Stomach smooth muscle (tissue), 2 donors: ENCODE data around the gene DENND4B.
A peak's percentile ranks its signal among the peaks of the same experiment; 100 is the strongest.

Experiments used
- H3K27ac ChIP-seq: one replicate; pipeline ENCODE4 v1.7.0; 2013; ENCODE audit warnings: mild to moderate bottlenecking, low read length, inconsistent platforms
- H3K27me3 ChIP-seq, 2 donors: one replicate each; pipeline ENCODE4 v1.7.0; 2013; ENCODE audit warnings: low read length in 2 of 2; ENCODE audit not compliant: insufficient read depth in 2 of 2, control insufficient read depth in 1 of 2
- H3K36me3 ChIP-seq, 2 donors: one replicate each; pipeline ENCODE4 v1.7.0; 2013; ENCODE audit warnings: low read length in 2 of 2; ENCODE audit not compliant: control insufficient read depth in 2 of 2, insufficient read depth in 2 of 2
- H3K4me1 ChIP-seq: one replicate; pipeline ENCODE4 v1.7.0; 2013; ENCODE audit warnings: low read length; ENCODE audit not compliant: control insufficient read depth, insufficient read depth
- H3K4me3 ChIP-seq, 2 donors: one replicate each; pipeline ENCODE4 v1.7.0; 2013; ENCODE audit warnings: low read length in 2 of 2
- H3K9ac ChIP-seq, 2 donors: one replicate each; pipeline ENCODE4 v1.7.0; 2013; ENCODE audit warnings: low read length in 2 of 2, mild to moderate bottlenecking in 1 of 2
- H3K9me3 ChIP-seq, 2 donors: one replicate each; pipeline ENCODE4 v1.7.0; 2013; ENCODE audit warnings: low read length in 2 of 2; ENCODE audit not compliant: control insufficient read depth in 2 of 2
- donor health status: healthy.
- donor health status: Pancreatic carcinoma.

Gene DENND4B

DNA sequence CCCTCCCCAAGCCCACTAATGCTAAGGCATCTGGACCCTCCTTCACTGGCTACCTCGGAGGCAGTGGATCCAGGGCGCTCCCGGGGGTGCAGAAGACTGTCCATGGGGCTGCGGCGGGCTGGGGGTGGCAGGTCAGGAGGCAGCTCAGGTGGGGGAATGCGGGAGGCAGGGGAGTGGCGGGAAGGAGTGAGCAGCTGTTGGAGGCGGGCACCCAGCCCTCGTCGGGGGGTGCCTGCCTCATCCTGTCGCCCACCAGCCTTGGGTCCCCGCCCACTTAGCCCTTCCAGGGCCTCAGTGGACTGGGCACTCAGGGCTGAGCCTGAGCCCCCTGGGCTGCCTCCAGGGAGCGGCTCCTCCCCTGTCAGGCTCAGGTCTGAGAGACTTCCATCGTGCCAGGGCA lies 13.1 kb downstream of the DENND4B start:
- H3K4me3 ChIP-seq: no peak overlapping the region
- H3K4me1 ChIP-seq: peaks cover 3% of the 10 kb centered on the region
- H3K9ac ChIP-seq: no peak overlapping the region
- H3K36me3 ChIP-seq: peaks cover 44 to 63% of the 10 kb centered on the region in 2 donors
- no peaks in the 10 kb centered on the region for H3K9me3 ChIP-seq
- H3K27ac ChIP-seq: no peak overlapping the region
- no peaks in the 10 kb centered on the region for H3K27me3 ChIP-seq

DNA sequence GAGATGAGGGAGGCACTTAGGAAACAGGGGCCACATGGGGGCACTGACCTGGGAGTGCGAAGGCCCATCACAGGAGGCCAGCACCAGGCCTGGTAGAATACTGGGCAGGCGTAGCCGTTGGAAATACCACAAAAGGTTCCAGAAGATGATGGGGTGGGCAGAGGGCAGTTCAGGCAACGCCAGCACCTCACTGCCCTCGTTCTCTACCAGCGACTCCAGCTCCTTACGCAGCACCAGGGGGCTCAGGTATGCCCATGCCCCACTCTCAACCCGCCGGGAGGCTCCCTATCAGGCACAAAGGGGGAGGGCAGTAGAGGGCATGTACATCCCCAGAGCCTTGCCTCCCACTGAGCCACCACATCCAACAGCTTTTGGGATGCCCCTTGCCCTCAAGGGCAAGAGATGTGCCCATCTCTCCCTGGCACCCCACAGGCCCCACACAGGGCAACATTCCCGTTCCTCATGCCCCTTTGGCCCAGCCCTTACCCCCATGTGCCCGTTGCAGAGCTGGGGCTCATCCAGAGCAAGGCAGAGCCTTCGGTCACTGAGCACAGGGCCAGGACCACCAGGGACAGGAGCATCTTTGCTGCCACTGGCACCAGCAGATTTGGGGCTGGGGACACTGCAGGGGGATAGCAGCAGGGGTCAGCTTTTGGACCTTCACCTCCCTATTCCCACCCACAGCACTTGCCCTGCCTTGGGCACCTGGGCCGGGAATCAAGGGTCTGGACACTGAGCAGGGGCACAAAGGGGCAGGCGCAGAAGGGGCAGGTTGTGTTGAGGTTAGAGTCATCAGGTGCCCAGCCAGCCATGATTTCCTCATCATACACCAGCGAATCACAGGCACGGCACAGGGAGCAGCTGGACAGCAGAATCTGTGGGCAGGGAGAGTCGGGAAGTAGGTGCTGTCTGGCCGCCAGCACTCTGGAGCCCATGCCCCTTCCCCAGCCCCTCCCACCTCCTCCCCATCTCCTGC lies 14.1 kb downstream of the DENND4B start:
- no peak overlapping the region for H3K9ac ChIP-seq
- no peaks in the 10 kb centered on the region for H3K9me3 ChIP-seq
- H3K27ac ChIP-seq: no peak overlapping the region
- H3K4me1 ChIP-seq: peaks cover 3% of the 10 kb centered on the region
- no peaks in the 10 kb centered on the region for H3K27me3 ChIP-seq
- no peak overlapping the region for H3K4me3 ChIP-seq
- peaks cover 41 to 58% of the 10 kb centered on the region in 2 donors for H3K36me3 ChIP-seq

DNA sequence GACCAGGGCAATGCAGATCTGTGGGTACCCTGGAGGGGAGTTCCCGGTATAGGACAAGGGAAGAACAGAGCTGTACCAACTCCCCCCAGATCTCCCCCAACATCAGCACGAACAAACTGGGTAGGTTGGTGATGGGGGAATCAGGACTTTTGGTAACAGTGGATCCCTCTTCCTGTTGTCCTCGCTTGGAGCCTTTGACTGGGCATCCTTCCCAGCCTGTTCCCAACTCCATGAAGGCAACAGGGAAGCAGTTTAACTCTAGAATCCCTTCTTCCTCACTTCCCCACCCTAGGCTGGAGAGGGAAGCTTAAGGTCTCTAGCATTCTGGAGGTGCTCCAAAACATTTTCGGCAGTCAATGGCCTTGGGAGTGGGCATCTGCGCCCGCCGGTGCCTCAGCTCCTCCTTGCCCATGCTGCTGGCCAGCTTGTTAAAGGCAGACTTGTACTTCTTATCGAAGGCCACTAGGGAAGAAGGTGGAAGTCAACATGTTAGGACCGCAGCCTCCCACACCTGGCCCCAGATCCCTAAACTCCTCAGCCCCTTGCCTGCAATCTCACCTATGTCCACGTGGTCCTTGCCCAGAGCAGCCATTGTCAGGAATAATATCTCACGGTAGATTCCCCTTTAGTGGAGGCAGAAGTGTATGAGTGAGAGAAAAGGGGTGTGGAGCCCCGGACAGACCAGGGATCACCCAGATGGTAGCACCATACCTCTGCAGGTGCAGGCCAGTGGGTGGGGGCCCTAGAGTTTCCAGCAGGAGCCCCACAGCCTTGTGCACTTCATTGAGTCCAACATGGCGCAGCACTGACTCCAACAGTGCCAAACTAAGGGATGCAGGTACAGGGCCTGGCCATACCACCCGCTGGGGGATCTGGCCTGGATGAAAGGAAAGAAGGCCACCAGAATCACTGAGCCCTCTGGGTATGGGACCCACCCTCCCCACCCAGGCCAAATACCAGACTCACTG lies 16.3 kb downstream of the DENND4B start:
- no peak overlapping the region for H3K9ac ChIP-seq
- H3K36me3 ChIP-seq: peaks cover 26 to 39% of the 10 kb centered on the region in 2 donors
- H3K27ac ChIP-seq: no peak overlapping the region
- no peaks in the 10 kb centered on the region for H3K27me3 ChIP-seq
- no peaks in the 10 kb centered on the region for H3K9me3 ChIP-seq
- no peak overlapping the region for H3K4me3 ChIP-seq
- H3K4me1 ChIP-seq: peaks cover 3% of the 10 kb centered on the region

DNA sequence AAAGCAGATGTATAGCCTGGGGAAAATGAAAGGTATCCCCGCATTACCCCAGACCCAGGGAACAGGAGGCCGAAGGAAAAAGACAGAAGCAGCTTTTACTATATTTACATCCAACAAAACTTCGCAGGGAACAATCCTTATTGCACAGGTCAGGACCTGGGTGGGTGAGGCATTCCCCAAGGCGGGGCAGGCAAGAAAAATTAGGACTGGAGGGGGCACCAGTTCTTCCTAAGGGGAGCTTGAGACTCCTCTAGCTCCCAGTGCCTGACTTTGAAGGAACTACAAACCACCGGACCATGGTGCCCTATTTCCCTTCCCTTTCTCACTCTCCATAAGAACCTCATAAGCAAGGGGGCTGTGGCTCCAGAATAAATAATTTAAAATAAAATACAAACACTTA lies 17.1 kb downstream of the DENND4B start:
- Histone ChIP-seq H3K9me3 (no peaks in the 10 kb centered on the region), H3K36me3 (peaks cover 24 to 33% of the 10 kb centered on the region in 2 donors), H3K27me3 (no peaks in the 10 kb centered on the region), H3K4me1 (peaks cover 3% of the 10 kb centered on the region), H3K9ac (no peak overlapping the region), H3K27ac (no peak overlapping the region), H3K4me3 (no peak overlapping the region)

DNA sequence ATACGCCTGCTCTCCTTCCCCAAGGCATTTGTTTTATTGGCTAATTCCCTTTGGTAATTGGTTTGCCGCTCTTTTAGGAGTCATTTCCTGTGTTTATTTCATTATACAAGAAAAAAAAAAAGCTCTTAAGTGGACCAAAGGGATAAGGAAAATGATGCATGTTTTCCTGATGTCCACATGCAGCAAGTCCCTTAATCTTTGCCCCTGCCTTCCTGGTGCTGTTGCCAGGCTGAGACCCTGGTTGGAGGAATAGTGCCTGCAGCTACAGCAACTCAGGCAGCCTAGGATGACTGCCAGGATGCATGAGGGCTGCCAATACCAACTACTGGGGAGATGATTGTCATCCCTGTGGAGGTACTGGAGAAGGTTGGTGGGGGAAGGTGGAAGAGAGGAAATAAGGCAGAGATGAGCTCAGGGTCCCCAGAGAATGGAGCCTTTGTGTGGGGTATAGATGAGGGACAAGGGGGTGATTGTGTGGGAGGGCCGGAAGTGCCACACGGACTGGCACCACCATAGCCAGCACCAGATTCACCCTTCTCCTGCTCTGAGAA lies 17.7 kb downstream of the DENND4B start:
- Histone ChIP-seq H3K27ac (no peak overlapping the region), H3K9ac (no peak overlapping the region), H3K36me3 (peaks cover 19 to 31% of the 10 kb centered on the region in 2 donors), H3K27me3 (no peaks in the 10 kb centered on the region), H3K4me3 (no peak overlapping the region), H3K4me1 (peaks cover 6% of the 10 kb centered on the region), H3K9me3 (no peaks in the 10 kb centered on the region)

DNA sequence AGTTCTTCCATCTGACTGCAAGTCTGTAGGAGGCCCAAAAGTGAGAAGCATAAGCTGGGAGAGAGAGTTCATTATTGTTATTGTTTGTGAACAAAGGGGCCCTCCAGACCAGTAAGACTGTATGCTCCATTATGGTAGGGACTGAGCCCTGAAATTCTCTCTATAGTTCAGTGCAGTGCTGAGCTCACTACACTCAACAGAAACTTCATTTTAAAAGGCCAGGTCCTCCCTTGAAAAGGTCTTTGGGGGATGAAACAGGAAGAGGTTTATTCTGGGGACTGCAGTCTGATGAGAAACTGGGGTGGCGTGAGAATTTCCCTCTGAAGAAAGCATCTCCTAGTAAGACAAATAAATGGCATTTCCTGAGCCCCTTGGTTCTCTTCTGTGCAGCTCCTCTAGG lies 18.3 kb downstream of the DENND4B start:
- H3K27me3 ChIP-seq: no peaks in the 10 kb centered on the region
- no peak overlapping the region for H3K27ac ChIP-seq
- no peak overlapping the region for H3K4me3 ChIP-seq
- no peak overlapping the region for H3K9ac ChIP-seq
- H3K36me3 ChIP-seq: peaks cover 14 to 26% of the 10 kb centered on the region in 2 donors
- H3K9me3 ChIP-seq: no peaks in the 10 kb centered on the region
- peaks cover 10% of the 10 kb centered on the region for H3K4me1 ChIP-seq

DNA sequence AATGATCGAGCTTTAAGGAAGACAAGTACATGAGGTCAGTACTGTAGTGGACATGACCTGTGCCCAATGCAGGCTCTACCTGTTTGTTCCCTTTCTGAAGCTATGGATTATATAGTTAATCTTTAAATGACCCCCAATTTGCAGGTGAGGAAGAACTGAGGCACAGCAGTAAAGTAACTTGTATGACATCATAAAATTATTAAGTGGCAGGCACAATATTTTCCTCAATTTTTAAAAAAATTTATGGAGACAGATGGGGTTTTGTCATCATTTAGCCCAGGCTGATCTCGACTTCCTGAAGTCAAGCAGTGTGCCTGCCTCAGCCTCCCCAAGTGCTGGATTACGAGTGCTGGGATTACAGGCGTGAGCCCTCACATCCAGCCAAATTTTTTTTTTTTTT lies 20.1 kb downstream of the DENND4B start:
- no peak overlapping the region for H3K4me3 ChIP-seq
- no peaks in the 10 kb centered on the region for H3K27me3 ChIP-seq
- no peak overlapping the region for H3K9ac ChIP-seq
- H3K27ac ChIP-seq: no peak overlapping the region
- H3K36me3 ChIP-seq: peaks cover 2 to 20% of the 10 kb centered on the region in 2 donors
- peaks cover 15% of the 10 kb centered on the region for H3K4me1 ChIP-seq
- no peaks in the 10 kb centered on the region for H3K9me3 ChIP-seq

DNA sequence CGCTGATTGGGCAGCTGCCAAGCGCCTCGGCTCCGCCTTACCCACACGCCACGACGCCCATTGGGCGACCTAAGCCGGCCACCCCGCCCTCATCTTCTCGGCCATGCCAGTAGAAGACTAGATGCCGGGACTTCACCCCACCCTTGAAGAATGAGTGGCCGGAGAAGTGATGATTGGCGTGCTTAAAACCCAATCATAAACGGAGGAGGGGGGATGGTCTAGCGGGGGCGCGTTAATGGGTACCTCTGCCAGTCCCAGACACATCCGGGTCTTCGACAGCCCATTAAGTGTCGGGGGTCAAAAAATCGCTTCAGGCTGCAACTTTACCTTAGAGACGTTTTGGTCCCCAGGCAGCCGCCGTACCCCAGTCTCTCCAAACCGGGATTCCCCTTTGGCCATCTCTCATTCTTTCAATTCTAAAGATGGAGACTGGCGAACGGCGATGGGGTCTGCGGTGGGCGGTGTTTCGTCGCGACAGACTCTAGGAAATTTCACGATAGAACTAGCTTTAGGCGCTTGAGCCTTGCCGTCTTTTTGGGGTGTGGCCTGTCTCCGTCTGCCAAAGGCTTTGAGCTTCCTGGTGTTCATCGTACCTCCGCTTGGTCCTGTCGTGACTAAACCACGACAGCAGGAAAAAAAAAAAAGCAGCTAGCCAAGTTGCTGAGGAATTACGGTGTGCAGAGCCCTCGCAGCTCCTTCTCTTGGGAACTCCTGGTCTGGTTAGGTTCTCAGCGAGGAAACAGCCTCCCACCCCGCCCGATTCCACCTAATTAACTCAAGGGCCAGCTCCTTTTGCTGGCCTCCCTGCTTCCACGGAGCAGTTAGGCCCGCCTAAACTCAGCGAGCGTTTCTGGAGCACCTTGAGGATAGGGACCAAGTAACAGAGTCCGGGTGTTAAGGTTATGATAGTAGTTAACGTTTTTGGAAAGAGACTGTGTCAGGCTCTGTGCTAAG lies 23.3 kb downstream of the DENND4B start, which contains the start of gene GATAD2B:
TSS of gene GATAD2B (minus strand) at position 1 of the 954 bp plus-strand sequence. CDS start 94,625 bp downstream, outside the sequence.
- H3K9ac ChIP-seq: peak within 1 kb of the TSS; percentile 92 to 96
- H3K4me1 ChIP-seq: peaks cover 31% of the 10 kb centered on the region
- H3K36me3 ChIP-seq: no peaks in the 10 kb centered on the region
- peak within 1 kb of the TSS; percentile 90 to 96 for H3K4me3 ChIP-seq
- no peaks in the 10 kb centered on the region for H3K9me3 ChIP-seq
- no peaks in the 10 kb centered on the region for H3K27me3 ChIP-seq
- peak within 1 kb of the TSS; percentile 78 for H3K27ac ChIP-seq

DNA sequence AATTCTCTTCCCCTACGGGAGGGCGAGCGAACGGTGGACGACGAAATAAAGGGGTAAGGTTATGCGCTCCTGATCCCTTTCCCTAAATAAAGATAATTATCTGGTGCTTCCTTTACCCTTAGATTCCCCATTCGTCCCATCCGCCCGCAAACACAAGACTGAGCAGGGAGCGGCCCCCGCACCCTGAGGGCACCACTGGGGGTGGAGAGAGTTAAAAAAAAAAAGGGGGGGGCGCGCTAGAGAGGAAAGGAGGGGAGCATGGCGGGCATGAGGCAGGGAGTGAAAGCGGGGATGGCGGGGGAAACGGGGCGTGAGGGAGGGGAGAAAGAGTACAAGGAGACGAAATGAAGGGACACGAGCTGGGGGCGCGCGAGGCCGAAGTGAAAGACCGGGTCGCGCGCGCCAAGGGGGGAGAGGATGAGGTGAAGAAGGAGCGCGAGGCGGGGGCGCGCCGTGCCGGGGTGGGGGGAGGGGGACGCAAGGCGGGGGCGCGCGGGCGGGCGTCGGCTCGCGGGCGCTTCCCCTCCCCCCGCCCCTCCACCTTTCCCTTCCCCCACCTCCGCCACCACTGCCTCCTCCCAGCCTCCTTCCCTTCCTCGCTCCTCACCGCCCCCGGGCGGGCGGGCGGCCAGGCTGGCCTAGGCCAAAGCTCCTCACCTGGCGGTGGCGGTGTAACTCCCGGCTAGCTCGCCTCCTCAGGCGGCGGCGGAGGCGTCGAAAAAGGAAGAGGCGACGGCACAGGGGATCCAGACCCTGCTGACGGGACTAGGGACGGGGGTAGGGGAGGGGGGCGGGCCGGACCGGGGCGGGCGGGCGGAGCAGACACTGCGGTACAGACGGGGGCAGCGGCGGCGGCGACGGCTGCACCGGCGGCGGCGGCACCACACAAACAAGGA lies 24.2 kb downstream of the DENND4B start:
- H3K9me3 ChIP-seq: no peaks in the 10 kb centered on the region
- H3K4me1 ChIP-seq: peaks cover 31% of the 10 kb centered on the region
- H3K27ac ChIP-seq: peak overlapping the region; percentile 60
- H3K27me3 ChIP-seq: no peaks in the 10 kb centered on the region
- no peaks in the 10 kb centered on the region for H3K36me3 ChIP-seq
- peak overlapping the region; percentile 76 to 90 for H3K4me3 ChIP-seq
- H3K9ac ChIP-seq: peak overlapping the region; percentile 63 to 80
